Mesenteric fat pad (tissue), 1 donor: ENCODE measurements around the gene GALP. TPM values are rescaled to one million over a fixed set of nuclear protein-coding genes. Genes with fewer than 3 reads are reported as not detected.
"Not testable (repeated sequence)": the region's sequence is repeated elsewhere in the genome, so short reads cannot be mapped to it uniquely, and the experiment has no call there.

Experiments used
- DNase-seq: peaks from one replicate; pipeline ENCODE4 v3.0.0-alpha.2; 2020; ENCODE audit warnings: low spot score
- long read RNA-seq: library from polyadenylated mRNA; unstranded; transcript quantifications from one replicate; pipeline ENCODE4 v2.0.0, GENCODE V29; 2020
- total RNA-seq: library from RNA; stranded (reverse); fragmentation: NEBNext Ultra II Directional; extraction: Animal tissue kit (Norgen Biotek cat#: 25700); gene quantifications from one replicate; pipeline ENCODE4 v1.2.1, GENCODE V29; 2021
- donor health status: DM: yes; HTN: yes; CAD: no.

Gene GALP
- not detected for total RNA-seq
- long read RNA-seq: 0 reads

DNA sequence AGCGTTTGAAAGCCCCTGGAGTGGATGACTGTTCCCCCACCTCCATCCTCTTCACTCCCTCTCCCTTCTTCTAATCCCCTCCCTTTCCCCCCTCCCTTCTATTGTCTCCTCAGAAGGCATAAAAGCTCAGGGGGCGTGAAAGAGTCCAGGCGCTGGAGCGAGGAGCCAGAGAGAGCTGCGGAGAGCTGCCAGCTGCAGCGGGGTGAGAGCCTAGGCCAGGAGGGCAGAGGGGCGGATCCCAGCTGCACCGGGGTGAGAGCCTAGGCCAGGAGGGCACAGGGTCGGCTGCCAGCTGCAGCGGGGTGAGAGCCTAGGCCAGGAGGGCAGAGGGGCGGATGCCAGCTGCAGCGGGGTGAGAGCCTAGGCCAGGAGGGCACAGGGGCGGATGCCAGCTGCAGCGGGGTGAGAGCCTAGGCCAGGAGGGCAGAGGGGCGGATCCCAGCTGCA lies at the start of gene GALP:
TSS of gene GALP (plus strand) at position 148 of the 447 bp plus-strand sequence. CDS start 1,101 bp downstream, outside the sequence.
- not testable (repeated sequence) for DNase-seq

DNA sequence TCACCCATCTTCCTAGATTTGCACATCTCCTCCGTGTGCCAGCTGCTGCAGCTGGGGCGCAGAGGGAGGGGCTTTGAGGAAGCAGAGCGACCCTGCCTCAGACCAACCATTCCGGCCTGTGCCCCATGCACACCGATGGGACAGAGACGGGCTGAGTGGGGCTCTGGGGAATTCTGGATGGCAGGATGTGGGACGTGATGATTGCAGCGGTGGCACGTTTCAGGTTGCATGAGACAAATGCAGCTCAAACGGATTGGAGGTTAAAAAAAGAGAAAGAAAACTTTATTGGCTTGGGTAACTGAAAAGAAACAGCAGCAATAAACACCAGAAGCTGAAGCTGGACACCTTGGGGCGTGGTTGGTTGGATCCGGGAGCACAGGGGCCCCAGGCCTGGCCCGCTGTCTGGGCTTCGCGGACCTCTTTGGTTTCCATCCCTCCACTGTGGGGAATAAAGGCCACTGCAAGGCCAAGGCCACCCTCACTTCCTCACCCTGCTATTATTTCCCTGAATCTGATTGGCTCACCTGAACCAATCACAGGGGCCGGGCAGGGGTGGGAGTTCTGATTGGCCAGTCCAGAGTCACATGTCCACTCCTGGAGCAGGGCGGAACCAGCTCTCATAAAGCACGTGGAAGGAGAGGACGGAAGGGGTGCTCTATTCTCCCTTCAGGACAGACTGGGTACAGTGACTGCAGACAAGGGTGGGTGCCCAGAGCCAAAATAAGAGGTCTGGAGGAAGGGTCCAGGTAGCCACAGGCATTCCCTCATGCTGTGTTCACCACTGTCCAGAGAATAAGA lies 48.6 kb upstream of the GALP start:
- no peak for DNase-seq

DNA sequence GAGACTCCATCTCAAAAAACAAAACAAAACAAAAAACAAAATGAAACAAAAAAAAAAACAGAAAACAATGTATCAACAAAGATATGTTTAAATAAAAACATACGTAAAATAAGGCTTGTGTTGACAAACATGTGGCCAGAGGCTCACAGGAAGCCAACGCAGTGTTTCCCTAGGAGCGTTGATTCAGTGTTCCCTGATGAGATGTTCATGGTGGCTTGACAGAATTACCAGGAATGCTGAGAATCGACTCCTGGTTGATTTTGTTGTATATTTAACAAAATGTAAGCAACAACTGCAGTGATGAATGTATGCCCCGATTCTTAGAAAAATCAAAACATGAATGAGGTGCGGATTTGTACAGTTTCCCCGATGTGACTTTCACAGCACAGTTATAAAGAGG lies 45.8 kb upstream of the GALP start:
- no peak for DNase-seq

DNA sequence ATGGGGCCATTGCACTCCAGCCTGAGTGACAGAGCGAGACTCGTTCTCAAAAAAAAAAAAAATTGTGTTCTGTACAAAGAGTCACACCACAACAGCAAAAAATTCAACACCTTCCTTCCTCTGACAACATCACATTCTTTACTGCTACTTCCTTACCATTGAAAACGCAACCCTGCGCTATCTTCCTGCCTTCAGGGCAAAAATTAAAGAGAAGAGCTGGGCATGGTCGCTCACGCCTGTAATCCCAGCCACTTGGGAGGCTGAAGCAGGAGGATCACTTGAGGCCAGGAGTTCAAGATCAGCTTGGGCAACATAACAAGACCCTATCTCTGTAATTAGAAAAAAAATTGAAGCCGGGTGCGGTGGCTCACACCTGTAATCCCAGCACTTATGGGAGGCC lies 44.2 kb upstream of the GALP start:
- DNase-seq: no peak

DNA sequence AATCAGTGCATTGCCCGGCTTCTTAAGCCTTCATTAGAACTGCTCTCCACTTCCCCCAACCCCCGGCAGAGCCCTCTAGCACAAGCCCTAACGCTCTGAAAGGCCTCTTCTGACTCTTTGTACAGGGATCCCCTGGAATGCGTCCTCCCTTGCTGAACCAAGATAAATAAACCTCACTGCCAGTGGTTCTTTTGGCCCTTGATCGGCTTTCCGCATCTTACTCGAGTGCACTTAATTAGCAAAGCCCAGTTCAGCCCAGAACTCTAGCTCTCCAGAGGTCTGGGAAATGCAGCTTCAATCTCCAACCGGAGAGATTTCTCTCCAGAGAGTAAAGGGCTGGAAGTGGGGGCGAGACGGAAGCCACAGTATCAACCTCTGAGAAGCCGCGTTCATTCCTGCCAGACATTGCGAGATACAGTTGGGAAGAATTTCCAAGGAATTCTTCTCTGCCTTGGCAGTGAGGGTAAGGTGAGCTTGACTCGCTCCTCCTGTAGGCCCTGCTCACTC lies 43.4 kb upstream of the GALP start:
- no peak for DNase-seq

DNA sequence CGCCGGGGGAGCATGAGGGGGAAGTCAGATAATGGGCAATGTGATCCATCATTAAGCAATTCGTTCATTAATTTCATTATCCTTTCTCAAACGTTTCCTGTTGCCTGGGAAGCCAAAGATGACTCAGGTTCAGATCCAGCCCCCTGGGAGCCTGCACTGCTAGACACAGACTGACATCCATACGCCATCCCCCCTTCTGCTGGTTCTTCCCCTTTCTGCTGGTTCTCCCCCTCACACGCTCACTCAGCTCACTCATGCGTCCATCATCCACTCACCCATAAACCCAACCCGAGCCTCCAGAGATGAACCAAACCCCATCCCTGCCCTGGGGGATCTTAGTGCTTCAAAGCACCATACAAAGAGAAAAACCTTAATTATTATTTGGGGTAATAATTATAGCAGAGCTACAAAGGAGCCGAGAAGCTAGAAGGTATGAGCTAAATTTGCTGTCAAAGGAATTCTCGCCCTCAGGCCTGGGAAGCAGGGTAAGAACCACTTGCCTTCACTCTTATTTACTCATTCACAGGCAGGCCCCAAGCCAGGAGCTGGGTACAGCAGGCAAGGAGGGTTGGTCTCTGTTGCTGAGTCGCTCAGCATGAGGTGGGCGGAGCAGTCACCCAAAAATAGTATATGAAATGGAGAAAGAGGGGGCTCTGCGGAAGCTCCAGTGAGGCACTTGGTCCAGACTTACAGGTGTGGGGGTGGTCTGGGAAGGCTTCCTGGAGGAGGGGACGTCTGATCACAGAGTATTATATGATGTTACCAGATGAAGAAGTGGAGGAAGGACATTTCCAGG lies 41.8 kb upstream of the GALP start:
- DNase-seq: no peak

DNA sequence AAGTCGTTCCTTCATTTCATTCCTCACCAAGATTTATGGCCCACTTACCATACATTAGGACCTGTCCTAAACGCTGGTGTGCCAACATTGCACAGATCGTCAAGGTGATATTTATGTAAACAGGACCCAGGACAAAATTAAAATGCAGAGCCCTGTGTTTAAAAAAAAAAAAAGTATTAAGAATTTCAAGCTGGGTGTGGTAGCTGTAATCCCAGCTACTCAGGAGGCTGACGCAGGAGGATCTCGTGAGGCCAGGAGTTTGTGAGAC lies 41.2 kb upstream of the GALP start:
- DNase-seq: no peak

DNA sequence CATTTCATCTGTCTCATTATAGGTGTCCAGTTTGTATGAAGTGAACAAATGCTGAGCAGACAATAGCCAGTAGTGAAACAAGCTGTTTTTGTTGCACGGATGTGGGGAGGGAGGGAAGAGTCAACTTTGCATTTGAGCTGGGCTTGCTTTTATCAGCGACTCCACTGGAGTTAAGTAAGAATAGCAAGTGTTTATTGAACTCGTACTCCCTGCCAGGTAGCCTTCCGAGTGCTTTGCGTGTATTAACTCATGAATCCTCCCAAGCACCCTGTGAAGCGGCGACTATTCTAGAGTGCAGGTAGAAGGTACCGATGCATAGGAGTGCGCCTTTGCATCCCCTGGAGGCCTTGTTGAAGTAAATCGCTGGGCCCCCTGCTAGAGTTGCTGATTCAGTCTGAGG lies 39.4 kb upstream of the GALP start:
- DNase-seq: no peak

DNA sequence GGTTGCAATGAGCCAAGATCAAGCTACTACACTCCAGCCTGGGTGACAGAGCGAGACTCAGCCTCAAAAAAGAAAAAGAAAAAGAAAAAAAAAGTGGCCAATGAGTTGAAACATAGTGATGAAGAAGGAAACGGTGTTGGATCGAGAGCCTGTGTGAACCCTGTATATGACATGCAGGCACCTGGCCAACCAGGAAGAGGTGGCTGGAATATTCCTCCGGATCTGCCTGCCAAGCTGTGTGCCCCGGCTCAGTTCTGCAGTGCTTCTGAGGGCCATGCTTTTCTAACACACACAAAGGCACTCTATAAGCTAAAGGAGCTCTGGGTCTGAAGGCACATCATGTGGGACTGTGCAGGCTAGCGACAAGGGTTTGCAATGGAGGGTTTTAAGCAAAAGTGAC lies 38.4 kb upstream of the GALP start:
- no peak for DNase-seq

DNA sequence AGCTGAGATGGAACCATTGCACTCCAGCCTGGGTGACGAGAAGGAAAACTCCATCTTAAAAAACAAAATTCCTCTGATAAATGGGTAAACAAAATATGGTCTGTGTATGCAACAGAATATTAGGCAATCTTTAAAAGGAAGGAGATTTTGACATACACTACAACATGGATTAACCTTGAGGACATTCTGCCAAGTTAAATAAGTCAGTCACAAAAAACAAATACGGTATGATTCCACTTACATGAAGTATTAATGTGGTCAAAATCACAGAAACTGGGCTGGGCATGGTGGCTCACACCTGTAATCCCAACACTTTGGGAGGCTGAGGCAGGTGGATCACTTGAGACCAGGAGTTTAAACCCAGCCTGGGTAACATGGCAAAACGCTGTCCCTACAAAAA lies 37.7 kb upstream of the GALP start:
- no peak for DNase-seq

DNA sequence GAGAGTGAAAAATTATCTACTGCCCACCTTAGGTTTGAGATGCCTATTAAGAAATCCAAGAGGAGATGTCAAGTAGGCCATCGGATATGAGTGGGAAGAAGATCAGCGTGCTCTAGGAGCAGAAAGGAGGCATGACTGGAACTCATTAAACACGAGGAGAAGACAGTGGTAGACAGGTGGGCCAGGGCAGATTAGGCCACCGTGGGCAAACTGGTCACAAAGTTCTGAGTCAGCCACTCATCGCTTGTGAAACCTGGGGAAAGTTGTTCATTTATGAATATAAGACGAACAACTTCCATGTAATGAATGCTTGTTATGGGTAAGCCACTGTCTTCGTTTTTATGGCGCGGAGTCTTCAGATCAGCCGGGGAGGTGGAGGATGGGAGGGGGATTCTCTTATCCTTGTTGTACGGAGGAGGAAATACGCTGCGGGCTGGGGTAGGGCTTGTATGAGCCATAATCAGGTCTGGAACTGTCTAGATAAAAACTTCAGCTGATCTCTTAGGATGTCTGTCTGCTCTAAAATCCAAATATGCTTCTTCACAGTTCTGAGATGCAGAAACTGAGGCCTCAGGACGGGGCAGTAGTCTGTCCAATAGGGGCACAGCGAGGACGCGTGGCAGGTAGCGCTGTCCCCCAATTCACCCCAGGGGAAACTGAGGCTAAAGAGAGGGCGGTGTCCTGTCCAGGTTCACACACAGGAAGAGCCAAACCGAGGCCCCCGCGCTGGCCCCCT lies 35.8 kb upstream of the GALP start:
- no peak for DNase-seq

DNA sequence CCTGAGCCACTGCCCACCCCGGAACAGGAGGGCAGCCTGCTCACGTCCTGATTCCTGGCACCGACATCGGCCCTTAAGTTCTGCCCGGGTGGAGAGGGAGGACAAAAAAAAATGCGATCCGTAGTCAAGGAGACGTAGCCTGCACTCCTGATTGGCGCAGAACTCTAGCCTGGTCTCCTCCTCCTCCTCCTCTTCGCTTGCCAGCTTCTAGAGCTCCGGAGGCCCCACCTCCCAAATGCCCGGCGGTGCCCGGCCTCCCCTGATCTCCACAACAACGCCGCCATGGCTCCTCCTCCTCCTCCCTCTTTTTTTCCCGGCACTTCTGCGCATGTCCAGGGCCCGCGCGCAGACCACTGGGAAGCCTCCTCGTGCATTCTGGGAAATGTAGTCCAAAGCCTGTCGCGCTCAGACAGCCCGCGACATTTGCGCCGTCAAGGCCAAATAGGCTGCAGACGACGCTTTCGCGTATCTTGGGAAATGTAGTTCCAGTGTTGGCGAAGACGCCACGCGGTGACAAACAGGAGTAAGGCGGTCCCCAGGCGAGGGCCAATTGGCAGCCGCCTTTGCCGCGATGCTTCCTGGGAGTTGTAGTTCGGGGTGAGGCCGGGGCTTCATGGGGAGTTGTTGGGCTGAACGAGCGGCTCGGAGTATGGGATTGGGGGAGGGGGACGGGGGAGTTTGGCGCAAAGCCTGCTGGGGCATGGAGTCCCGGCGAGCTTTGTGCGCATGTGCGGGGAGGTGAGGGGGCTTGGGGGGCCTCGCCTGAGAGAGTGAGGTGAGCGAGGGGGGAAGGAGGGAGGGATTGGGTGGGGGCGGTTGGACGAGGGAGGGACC lies 35.0 kb upstream of the GALP start, which contains the start of gene ZNF444:
TSS of gene ZNF444 (plus strand) at position 705 of the 834 bp plus-strand sequence. CDS start 5,625 bp downstream, outside the sequence.
- peak; percentile 100 for DNase-seq

DNA sequence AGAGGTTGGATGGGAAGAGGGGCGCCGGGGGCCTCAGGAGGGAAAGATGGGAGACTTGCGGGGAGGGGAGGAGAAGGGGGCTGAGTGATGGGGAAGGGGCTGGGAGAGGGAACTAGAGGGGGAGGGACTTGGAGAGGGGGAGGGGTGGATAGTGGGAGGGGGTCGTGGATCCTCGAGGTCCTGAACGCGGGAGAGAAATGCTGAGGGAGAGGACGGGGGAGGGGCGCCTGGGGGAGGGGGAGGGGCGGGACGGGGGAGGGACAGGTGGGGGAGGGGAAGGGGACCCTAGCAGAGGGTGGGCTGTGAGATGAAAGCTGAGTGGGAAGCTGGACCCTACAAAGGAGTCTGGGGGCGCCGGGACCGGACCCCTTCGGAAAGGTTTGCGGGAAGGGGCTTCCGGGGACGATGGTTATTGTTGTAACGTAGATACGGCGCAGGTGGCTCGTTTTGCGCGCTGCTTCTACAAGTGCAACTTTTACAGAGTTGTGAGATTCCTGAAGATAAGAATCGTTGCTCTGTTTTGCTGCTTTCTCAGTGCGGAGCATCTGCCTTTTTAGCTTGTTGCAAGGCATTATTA lies 34.3 kb upstream of the GALP start:
- no peak for DNase-seq

DNA sequence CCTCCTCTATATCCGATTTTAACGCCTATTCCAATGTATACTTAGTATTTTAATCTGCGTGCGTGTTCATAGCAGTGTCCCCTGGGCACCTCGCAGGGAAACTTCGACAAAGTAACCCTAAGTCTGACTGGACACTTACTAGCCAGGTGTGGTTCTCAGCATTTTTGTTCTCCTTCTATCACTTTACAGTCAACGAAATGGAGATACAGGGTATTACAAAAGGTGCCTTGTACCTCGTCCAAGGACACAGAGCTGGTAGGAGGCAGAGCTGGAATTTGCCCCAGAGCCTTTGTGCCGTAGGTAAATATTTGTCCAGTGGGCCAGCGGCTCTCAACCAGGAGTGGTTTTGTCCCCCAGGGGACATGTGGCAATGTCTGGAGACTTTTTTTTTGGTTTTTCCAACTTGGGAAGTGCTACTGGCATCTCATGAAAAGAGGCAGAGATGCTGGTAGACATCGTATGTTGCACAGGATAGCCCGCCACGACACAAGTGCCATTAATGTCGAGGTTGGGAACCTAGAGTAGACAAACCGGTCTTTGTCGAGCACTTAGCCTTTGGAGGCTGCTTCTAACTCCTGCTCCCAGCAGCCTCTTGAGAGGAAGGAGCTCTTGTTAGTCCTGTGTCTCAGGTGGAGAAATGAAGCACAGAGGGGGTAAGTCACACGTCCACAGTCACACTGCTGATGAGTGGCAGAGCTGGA lies 33.6 kb upstream of the GALP start:
- DNase-seq: no peak

DNA sequence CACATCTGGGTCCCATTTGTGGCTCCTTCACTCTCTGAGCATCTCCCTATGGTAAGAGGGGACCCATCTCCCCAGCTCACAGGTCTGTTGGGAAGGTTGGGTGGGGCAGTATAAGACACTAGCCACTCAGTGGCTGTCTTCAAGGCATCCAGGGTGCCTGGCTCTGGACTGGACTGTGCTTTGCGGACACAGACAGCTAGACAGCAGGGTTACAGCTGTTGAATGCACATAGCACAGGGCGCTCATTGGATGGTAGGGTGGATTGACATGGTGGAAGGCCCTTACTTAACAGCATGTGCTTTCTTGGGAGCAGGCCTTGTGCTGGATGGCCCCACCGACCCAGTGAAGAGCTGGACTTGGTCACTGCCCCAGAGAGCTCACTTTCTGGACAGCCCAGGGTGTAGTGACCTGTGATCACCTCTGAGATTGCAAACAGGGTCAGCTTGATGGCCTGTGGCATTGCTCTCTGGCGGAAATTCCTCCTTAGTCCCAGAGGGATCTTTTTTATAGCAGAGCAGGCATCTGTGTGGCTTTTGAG lies 32.8 kb upstream of the GALP start:
- no peak for DNase-seq

DNA sequence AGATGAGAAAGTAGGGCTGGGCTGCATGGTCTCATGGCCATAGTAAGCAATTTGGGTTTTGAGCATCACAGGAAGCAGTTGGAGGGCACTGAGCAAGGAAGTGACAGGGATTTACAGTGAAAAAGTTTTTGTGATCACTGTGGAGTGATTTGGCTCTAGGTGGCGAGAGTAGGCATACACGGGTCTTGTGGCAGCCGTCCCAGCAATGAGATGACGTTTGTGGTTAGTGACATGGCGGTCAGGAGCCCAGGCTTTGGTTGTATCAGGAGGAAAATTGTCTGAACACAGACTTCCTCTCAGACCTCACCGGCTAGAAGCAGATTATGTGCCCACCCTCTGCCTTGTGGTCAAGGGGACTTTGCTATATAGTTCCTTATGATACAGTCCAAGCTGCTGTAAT lies 31.4 kb upstream of the GALP start:
- DNase-seq: no peak

DNA sequence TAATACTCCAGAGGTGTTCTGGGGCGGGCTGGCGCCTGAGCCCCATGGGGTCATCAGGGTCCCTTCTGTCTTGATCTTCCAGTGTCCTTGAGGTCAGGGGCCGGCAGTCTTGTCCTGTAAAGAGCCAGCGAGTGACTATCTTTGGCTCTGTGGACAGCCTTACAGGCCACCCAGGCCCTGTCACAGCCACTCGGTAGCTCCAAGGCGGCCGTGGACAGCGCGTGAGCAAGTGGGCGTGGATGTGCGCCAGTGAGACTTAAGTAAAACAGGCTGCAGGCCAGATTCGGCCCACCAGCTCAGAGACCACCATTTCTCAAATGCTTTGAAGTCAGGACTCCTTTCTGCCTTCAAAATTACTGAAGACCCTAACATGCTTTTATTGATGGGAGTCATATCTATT lies 31.0 kb upstream of the GALP start:
- no peak for DNase-seq

DNA sequence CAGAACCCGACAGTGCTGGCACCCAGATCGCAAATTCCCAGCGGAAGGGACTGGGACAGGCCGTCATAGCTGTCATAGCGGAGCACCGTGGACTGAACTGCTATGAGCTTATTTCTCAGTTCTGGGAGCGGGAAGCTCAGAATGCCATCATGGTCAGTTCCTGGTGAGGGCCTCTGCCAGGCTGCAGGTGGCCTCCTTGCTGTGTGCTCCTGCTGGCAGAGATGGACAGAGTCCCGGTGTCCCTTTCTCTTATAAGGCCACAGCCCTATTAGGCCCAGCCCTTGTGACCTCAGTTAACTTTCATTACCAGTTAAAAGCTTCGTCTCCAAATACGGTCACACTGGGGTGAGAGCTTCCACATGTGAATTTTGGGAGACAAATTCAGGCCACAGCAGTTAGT lies 30.1 kb upstream of the GALP start:
- DNase-seq: no peak

DNA sequence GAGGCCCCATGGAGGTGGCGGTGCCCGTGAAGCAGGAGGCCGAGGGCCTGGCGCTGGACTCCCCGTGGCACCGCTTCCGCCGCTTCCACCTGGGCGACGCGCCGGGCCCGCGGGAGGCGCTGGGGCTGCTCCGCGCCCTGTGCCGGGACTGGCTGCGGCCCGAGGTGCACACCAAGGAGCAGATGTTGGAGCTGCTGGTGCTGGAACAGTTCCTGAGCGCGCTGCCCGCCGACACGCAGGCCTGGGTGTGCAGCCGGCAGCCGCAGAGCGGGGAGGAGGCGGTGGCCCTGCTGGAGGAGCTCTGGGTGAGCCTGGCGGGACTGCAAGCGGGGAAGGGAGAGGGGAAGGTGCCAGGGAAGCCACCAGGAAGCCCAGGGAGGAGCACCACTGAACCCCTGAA lies 28.9 kb upstream of the GALP start:
- DNase-seq: no peak

DNA sequence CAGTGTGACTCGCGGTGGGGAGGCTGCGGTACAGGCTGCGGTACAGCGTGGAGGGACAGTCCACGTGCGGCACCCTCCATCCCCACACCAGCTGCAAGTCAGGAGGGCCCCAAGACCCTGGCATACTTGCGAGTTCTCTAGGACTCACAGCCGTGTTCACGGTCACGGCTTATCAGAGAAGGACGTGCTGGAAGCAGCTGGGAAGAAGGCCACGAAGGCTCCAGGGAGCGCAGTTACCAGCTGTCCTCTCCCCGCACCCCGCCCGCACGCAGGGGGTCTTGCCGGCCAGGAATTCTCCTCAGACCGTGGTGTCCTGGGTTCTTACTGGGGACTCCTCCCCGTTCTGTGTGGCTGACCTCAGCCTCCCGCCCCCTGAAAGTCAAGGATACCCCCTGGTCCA lies 28.5 kb upstream of the GALP start:
- no peak for DNase-seq
